Smooth muscle cell of the pulmonary artery (primary cell): ENCODE data around the gene ROCK1. TPM values are rescaled to one million over a fixed set of nuclear protein-coding genes. Genes with fewer than 3 reads are reported as not detected.

Experiments
- total RNA-seq: library from RNA; depleted of rRNA; stranded (reverse); fragments of >200 nt; gene quantifications from 2 replicates; pipeline ENCODE4 v1.2.3, GENCODE V29; 2014

Gene ROCK1
- 32.5 and 39.6 TPM in 2 replicates for total RNA-seq

GRCh38 chr18:21111346-21112139 lies at the start of gene ROCK1:
ROCK1 (minus strand) TSS chr18:21111813; CDS start chr18:21110910, 903 bp downstream.

Other genes with a start within 250 kb of the ROCK1 start
- gene GREB1L, start 130.4 kb upstream of the ROCK1 start, total RNA-seq: 0.85 and 1.0 TPM in 2 replicates